Measurements from ENCODE around the gene PDE4A.

The PDE4A gene

DNA sequence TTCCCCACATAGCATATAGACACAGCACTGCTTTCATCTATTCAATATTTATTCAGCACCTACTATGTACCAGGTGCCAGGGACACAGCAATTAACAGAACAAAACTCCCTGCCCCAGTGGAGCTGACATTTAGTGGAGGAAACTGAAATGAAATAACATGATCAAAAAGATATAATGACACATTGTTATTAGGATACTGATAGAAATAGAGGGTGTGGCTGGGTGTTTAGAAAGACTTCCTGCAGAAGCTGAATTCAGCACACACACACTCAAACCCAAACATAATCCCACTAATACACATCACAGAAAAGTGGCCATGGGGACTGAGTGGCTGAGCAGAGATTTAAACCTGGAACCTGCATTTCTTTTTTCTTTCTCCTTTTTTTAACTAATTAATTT is 13.2 kb upstream of the PDE4A start:
- TF ChIP-seq POLR2AphosphoS5 (IDR thresholded peaks at IDR 0.05; ENCODE audit: low read depth, low read length) (no peak), SIN3A (IDR thresholded peaks at IDR 0.05; ENCODE audit: borderline replicate concordance, insufficient read depth, low read length) (no peak)
- TF ChIP-seq, protein P1, sequence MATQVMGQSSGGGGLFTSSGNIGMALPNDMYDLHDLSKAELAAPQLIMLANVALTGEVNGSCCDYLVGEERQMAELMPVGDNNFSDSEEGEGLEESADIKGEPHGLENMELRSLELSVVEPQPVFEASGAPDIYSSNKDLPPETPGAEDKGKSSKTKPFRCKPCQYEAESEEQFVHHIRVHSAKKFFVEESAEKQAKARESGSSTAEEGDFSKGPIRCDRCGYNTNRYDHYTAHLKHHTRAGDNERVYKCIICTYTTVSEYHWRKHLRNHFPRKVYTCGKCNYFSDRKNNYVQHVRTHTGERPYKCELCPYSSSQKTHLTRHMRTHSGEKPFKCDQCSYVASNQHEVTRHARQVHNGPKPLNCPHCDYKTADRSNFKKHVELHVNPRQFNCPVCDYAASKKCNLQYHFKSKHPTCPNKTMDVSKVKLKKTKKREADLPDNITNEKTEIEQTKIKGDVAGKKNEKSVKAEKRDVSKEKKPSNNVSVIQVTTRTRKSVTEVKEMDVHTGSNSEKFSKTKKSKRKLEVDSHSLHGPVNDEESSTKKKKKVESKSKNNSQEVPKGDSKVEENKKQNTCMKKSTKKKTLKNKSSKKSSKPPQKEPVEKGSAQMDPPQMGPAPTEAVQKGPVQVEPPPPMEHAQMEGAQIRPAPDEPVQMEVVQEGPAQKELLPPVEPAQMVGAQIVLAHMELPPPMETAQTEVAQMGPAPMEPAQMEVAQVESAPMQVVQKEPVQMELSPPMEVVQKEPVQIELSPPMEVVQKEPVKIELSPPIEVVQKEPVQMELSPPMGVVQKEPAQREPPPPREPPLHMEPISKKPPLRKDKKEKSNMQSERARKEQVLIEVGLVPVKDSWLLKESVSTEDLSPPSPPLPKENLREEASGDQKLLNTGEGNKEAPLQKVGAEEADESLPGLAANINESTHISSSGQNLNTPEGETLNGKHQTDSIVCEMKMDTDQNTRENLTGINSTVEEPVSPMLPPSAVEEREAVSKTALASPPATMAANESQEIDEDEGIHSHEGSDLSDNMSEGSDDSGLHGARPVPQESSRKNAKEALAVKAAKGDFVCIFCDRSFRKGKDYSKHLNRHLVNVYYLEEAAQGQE (IDR thresholded peaks at IDR 0.05; ENCODE audit: insufficient read depth in 1 of 2, low read depth in 2 of 2, low read length in 2 of 2), result no peak

DNA sequence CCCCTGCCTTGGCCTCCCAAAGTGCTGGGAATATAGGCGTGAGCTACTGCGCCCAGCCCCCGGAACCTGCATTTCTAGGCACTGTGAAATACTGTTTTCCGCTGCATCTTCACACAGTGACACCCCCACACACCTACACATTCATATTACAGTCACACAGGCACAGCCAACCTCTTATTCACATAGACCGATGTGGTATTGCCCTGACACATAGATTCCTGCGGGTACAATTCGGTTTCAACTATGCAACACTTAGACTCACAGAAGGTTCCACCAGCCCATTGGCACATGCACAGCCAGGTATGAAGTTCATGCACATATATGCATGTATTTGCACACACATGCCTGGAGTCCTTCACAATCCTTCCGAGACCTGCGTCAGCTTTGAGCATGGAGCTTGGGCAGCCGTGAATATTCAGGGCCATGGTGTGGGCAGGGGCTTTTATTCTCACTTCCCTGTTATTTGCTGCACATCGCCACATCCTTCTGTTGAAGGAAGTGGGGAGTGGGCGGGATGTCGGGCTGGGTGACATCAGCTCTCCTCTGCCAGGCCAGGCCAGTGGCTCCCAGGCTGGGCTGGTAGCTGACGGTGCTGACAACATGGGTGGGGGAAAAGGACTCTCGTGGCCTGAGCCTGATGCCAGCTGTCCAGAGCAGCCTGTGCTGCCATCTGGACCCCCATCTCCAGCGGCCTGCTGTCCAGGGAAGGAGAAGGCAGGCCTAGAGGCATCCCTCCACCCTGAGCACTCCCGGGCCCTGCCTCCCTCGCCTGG is 11.6 kb upstream of the PDE4A start:
- TF ChIP-seq SIN3A (IDR thresholded peaks at IDR 0.05; ENCODE audit: borderline replicate concordance, insufficient read depth, low read length) (no peak), TAF1 (IDR thresholded peaks at IDR 0.05; ENCODE audit: borderline replicate concordance, insufficient read depth, low read length) (no peak), FOXP2 (optimal IDR thresholded peaks at IDR 0.05; ENCODE audit: borderline replicate concordance, extremely low read depth, extremely low read length, insufficient read depth) (no peak), POLR2AphosphoS5 (IDR thresholded peaks at IDR 0.05; ENCODE audit: low read depth, low read length) (no peak)
- TF ChIP-seq, protein P1 (IDR thresholded peaks at IDR 0.05; ENCODE audit: insufficient read depth in 1 of 2, low read depth in 2 of 2, low read length in 2 of 2), result no peak

DNA sequence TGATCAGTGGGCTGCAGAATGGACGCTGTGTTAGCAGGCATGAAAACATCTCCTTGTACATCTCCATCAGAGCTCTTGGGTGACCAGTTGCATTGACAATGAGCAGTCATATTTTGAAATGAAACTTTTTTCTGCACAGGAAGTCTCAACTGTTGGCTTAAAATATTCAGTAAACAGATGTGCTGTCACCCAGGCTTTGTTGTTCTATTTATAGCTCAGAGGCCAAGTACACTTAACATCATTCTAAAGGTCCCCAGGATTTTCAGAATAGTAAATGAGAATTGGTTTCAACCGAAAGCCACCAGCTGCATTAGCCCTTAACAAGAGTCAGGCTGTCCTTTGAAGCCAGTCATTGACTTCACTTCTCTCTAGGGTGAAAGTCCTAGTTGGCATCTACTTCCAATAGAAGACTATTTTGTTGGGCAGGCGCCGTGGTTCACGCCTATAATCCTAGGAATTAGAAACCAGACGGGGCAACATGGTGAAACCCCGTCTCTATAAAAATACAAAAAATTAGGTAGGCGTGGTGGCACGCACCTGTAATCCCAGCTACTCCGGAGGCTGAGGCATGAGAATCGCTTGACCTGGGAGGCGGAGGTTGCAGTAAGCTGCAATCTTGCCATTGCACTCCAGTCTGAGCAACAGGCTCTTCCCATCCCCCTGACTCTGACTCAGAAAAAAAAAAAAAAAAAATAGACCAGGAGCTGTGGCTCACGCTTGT is 7.9 kb upstream of the PDE4A start:
- no peak for TF ChIP-seq FOXP2 (optimal IDR thresholded peaks at IDR 0.05; ENCODE audit: borderline replicate concordance, extremely low read depth, extremely low read length, insufficient read depth)
- no peak for TF ChIP-seq TAF1 (IDR thresholded peaks at IDR 0.05; ENCODE audit: borderline replicate concordance, insufficient read depth, low read length)
- TF ChIP-seq, protein P1 (IDR thresholded peaks at IDR 0.05; ENCODE audit: insufficient read depth in 1 of 2, low read depth in 2 of 2, low read length in 2 of 2), result no peak
- TF ChIP-seq POLR2AphosphoS5 (IDR thresholded peaks at IDR 0.05; ENCODE audit: low read depth, low read length), result no peak
- TF ChIP-seq SIN3A (IDR thresholded peaks at IDR 0.05; ENCODE audit: borderline replicate concordance, insufficient read depth, low read length), result no peak

DNA sequence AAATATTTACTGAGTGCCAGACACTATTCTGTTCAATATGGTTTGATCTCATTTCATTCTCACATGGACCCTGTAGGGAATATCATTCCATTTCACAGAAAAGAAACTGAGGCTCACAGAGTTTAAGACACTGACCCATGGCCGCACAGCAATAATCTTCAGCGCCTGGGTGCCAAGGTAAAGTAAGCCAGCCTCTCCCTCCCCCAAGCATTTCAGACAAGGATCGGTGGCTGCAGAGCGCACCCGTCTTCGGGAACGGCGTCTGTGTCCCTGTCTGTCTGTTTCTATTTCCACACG is 4.3 kb upstream of the PDE4A start:
- no peak for TF ChIP-seq SIN3A (IDR thresholded peaks at IDR 0.05; ENCODE audit: borderline replicate concordance, insufficient read depth, low read length)
- no peak for TF ChIP-seq POLR2AphosphoS5 (IDR thresholded peaks at IDR 0.05; ENCODE audit: low read depth, low read length)
- no peak for TF ChIP-seq TAF1 (IDR thresholded peaks at IDR 0.05; ENCODE audit: borderline replicate concordance, insufficient read depth, low read length)
- no peak for TF ChIP-seq FOXP2 (optimal IDR thresholded peaks at IDR 0.05; ENCODE audit: borderline replicate concordance, extremely low read depth, extremely low read length, insufficient read depth)
- TF ChIP-seq, protein P1 (IDR thresholded peaks at IDR 0.05; ENCODE audit: insufficient read depth in 1 of 2, low read depth in 2 of 2, low read length in 2 of 2), result no peak
